GM23338 (cell line): Measurements from ENCODE around the gene MRPS6. TPM values are rescaled to one million over a fixed set of nuclear protein-coding genes. Genes with fewer than 3 reads are reported as not detected.
A peak's percentile ranks its signal among the peaks of the same experiment; 100 is the strongest.

Experiments
- ATAC-seq: fragments of 200-7000 bp; cut with Tn5 transposase; 3 replicates; pipeline ENCODE4 v1.9.1; 2020
- DNase-seq: peaks from one replicate; pipeline ENCODE4 v3.0.0-alpha.2; 2015; ENCODE audit warnings: low spot score
- H2AFZ ChIP-seq: fragments of 200-600 bp; sonication (generic); 2 replicates; pipeline ENCODE4 v1.8.0; 2016; ENCODE audit warnings: antibody characterized with exemption, mild to moderate bottlenecking, moderate library complexity
- H3F3A ChIP-seq: fragments of 200-600 bp; sonication (generic); replicated peaks from 2 replicates; pipeline ENCODE4 v1.8.0; 2017; ENCODE audit warnings: antibody characterized with exemption, mixed run types, low read depth
- H3K27ac ChIP-seq: fragments of 200-600 bp; sonication (generic); 2 replicates; pipeline ENCODE4 v1.6.1; 2016; ENCODE audit warnings: low read depth
- H3K27me3 ChIP-seq: fragments of 200-600 bp; sonication (generic); 2 replicates; pipeline ENCODE4 v1.8.0; 2016; ENCODE audit warnings: mild to moderate bottlenecking, mixed run types, moderate library complexity; ENCODE audit not compliant: insufficient read depth
- H3K36me3 ChIP-seq: fragments of 200-600 bp; sonication (generic); 2 replicates; pipeline ENCODE4 v1.8.0; 2016; ENCODE audit warnings: mild to moderate bottlenecking; ENCODE audit not compliant: insufficient read depth
- H3K4me1 ChIP-seq: fragments of 200-600 bp; sonication (generic); 2 replicates; pipeline ENCODE4 v1.8.0; 2016; ENCODE audit warnings: mild to moderate bottlenecking, moderate library complexity; ENCODE audit not compliant: insufficient read depth
- H3K4me2 ChIP-seq: fragments of 200-600 bp; sonication (generic); 2 replicates; pipeline ENCODE4 v1.7.1; 2017; ENCODE audit warnings: mixed run types
- H3K4me3 ChIP-seq: fragments of 200-600 bp; sonication (generic); 2 replicates; pipeline ENCODE4 v1.6.1; 2016; ENCODE audit warnings: mixed run types
- H3K79me2 ChIP-seq: fragments of 200-600 bp; sonication (generic); replicated peaks from 2 replicates; pipeline ENCODE4 v1.8.0; 2017; ENCODE audit warnings: mild to moderate bottlenecking; ENCODE audit not compliant: insufficient read depth
- H3K9me2 ChIP-seq: fragments of 200-600 bp; sonication (generic); 2 replicates; pipeline ENCODE4 v1.8.0; 2017; ENCODE audit not compliant: insufficient read depth
- H4K20me1 ChIP-seq: fragments of 200-600 bp; sonication (generic); replicated peaks from 2 replicates; pipeline ENCODE4 v1.8.0; 2017; ENCODE audit warnings: mild to moderate bottlenecking; ENCODE audit not compliant: insufficient read depth
- H3K27ac Mint-ChIP-seq: 2 replicates; pipeline ENCODE4 v1.8.0; 2020; ENCODE audit warnings: inconsistent platforms, mild to moderate bottlenecking, moderate library complexity, mixed read lengths
- H3K27me3 Mint-ChIP-seq: 3 replicates; pipeline ENCODE4 v1.8.0; 2022; ENCODE audit warnings: low read depth, mild to moderate bottlenecking, moderate library complexity, mixed read lengths, inconsistent platforms; ENCODE audit not compliant: insufficient read depth, poor library complexity
- H3K36me3 Mint-ChIP-seq: 3 replicates; pipeline ENCODE4 v1.8.0; 2021; ENCODE audit warnings: low read depth, mild to moderate bottlenecking, inconsistent platforms, moderate library complexity, mixed read lengths
- H3K4me1 Mint-ChIP-seq: 3 replicates; pipeline ENCODE4 v1.8.0; 2020; ENCODE audit warnings: mild to moderate bottlenecking, inconsistent platforms, mixed read lengths
- H3K4me3 Mint-ChIP-seq: 3 replicates; pipeline ENCODE4 v1.8.0; 2021; ENCODE audit warnings: moderate library complexity, mild to moderate bottlenecking, inconsistent platforms, mixed read lengths
- H3K9me3 Mint-ChIP-seq: 3 replicates; pipeline ENCODE4 v1.8.0; 2020; ENCODE audit warnings: moderate library complexity, mild to moderate bottlenecking, inconsistent platforms, mixed read lengths
- EZH2phosphoT487 ChIP-seq: fragments of 200-600 bp; sonication (generic); IDR thresholded peaks from one replicate; pipeline ENCODE4 v1.8.1; 2018; ENCODE audit warnings: antibody characterized with exemption; ENCODE audit not compliant: unreplicated experiment
- NANOG ChIP-seq: IDR thresholded peaks from 2 replicates; pipeline ENCODE4 v1.6.1; 2016; ENCODE audit warnings: antibody characterized with exemption, borderline replicate concordance
- POLR2AphosphoS5 ChIP-seq: IDR thresholded peaks from 2 replicates; pipeline ENCODE4 v1.6.1; 2016; ENCODE audit warnings: antibody characterized with exemption, low read depth
- STAT1 ChIP-seq: IDR thresholded peaks from one replicate; pipeline ENCODE4 v1.6.1; 2016; ENCODE audit warnings: antibody characterized with exemption; ENCODE audit not compliant: unreplicated experiment
- ZNF331 ChIP-seq: fragments of 250-450 bp; sonication (Bioruptor Pico); IDR thresholded peaks from 2 replicates; pipeline ENCODE4 v1.5.0; 2020; ENCODE audit warnings: low read depth, mild to moderate bottlenecking, moderate library complexity
- polyA plus RNA-seq: library from polyadenylated mRNA; unstranded; fragments of >200 nt; fragmentation: Nextera tagmentation; extraction: Ambion mirVana; gene quantifications from 2 replicates; pipeline ENCODE4 v1.2.1, GENCODE V29; 2016
- total RNA-seq: library from RNA; depleted of rRNA; stranded (reverse); fragments of >200 nt; shearing (Covaris generic); gene quantifications from 2 replicates; pipeline ENCODE4 v1.2.3, GENCODE V29; 2014
- TF ChIP-seq, protein P1 (sequence below): IDR thresholded peaks from 2 replicates; pipeline ENCODE4 v1.6.1; 2016; ENCODE audit warnings: antibody characterized with exemption
- TF ChIP-seq, protein P2 (sequence below), 2 experiments: fragments of 200-600 bp in 1 of 2; sonication (generic) in 1 of 2; conservative IDR thresholded peaks; 2 replicates each; pipeline versions ENCODE4 v1.5.1 to v1.6.1; 2016 to 2017; ENCODE audit warnings: antibody characterized with exemption in 2 of 2, low read depth in 2 of 2, mild to moderate bottlenecking in 2 of 2, moderate library complexity in 1 of 2
- TF ChIP-seq, protein P3 (sequence below): fragments of 250-450 bp; sonication (Bioruptor Pico); IDR thresholded peaks from 2 replicates; pipeline ENCODE4 v1.5.0; 2020; ENCODE audit warnings: mild to moderate bottlenecking, moderate library complexity
- TF ChIP-seq, protein P4 (sequence below): IDR thresholded peaks from one replicate; pipeline ENCODE4 v1.6.1; 2018; ENCODE audit warnings: antibody characterized with exemption; ENCODE audit not compliant: unreplicated experiment

MRPS6 gene
- total and polyA plus RNA-seq, 2 experiments from 2014 or later, result 80.5 to 242 TPM

DNA sequence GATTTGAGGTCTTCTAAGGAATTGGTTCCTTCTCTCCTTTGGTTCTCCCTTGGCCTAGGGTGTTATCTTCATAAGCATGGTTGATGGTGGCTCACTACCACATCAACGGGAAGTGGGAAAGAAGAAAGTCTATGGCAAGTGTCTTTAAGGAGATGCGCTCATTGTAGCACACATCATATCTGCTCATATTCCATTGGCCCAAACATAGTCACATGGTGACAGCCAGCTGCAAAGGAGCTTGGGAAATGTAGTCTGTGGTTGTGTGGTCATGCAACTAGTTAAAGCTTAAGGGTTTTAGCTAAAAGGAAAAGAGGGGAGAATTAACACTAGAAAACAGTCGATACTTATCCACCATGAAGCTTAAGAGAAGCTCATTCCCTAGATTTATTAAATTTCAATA lies 11.4 kb upstream of the MRPS6 start:
- Mint-ChIP-seq H3K36me3 (no peaks in the 10 kb centered on the region), H3K27ac (no peak overlapping the region), H3K9me3 (no peaks in the 10 kb centered on the region), H3K4me1 (no peaks in the 10 kb centered on the region), H3K27me3 (peaks cover 9% of the 10 kb centered on the region), H3K4me3 (no peak overlapping the region)
- TF ChIP-seq POLR2AphosphoS5 (no peak), ZNF331 (CRISPR knock-in tag) (no peak), EZH2phosphoT487 (no peak), NANOG (no peak)
- TF ChIP-seq, protein P1, sequence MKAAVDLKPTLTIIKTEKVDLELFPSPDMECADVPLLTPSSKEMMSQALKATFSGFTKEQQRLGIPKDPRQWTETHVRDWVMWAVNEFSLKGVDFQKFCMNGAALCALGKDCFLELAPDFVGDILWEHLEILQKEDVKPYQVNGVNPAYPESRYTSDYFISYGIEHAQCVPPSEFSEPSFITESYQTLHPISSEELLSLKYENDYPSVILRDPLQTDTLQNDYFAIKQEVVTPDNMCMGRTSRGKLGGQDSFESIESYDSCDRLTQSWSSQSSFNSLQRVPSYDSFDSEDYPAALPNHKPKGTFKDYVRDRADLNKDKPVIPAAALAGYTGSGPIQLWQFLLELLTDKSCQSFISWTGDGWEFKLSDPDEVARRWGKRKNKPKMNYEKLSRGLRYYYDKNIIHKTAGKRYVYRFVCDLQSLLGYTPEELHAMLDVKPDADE, result peak; percentile 49; the same call in 1 of the 2 replicates
- DNase-seq (peak; percentile 58), ATAC-seq (peak; percentile 77)
- Histone ChIP-seq H4K20me1 (no peaks in the 10 kb centered on the region), H3K4me2 (no peak overlapping the region), H3K4me1 (no peaks in the 10 kb centered on the region), H3F3A (no peaks in the 10 kb centered on the region), H3K9me2 (peaks cover 4% of the 10 kb centered on the region), H3K79me2 (no peaks in the 10 kb centered on the region), H3K27me3 (no peaks in the 10 kb centered on the region), H3K27ac (no peak overlapping the region), H2AFZ (no peak overlapping the region), H3K4me3 (no peak overlapping the region), H3K36me3 (no peaks in the 10 kb centered on the region)

DNA sequence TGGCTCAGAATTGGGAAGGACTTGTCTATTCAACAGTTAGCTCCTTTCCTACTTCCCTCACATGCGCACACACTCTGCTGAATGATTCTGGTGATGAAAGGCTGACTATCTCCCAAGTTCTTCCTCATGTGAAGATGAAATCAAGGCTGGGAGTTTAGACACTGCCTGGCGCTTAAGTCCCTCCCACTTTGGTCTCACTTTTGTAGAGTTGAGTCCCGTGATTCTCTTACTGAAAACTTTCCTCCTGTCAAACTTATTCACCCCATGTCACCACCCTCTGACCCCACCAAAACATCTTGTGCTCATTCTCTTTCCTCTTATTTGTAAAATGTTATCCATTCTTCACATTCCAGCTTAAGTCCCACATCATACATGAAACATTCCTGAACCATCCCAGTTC lies 8.4 kb upstream of the MRPS6 start:
- no peaks in the 10 kb centered on the region for H3K27me3 ChIP-seq
- no peaks in the 10 kb centered on the region for H3K36me3 ChIP-seq
- no peaks in the 10 kb centered on the region for H3F3A ChIP-seq
- H3K27ac Mint-ChIP-seq, result no peak overlapping the region
- ATAC-seq (no peak), DNase-seq (no peak)
- H3K4me3 Mint-ChIP-seq, result no peak overlapping the region
- H3K4me1 Mint-ChIP-seq, result no peaks in the 10 kb centered on the region
- H3K4me3 ChIP-seq, result no peak overlapping the region
- peaks cover 7% of the 10 kb centered on the region for H3K27me3 Mint-ChIP-seq
- no peaks in the 10 kb centered on the region for H3K79me2 ChIP-seq
- H3K9me2 ChIP-seq, result peaks cover 4% of the 10 kb centered on the region
- no peak overlapping the region for H3K4me2 ChIP-seq
- no peaks in the 10 kb centered on the region for H4K20me1 ChIP-seq
- no peaks in the 10 kb centered on the region for H3K9me3 Mint-ChIP-seq
- H3K4me1 ChIP-seq, result no peaks in the 10 kb centered on the region
- H3K36me3 Mint-ChIP-seq, result no peaks in the 10 kb centered on the region
- H2AFZ ChIP-seq, result no peak overlapping the region
- H3K27ac ChIP-seq, result no peak overlapping the region
- TF ChIP-seq, protein P2, sequence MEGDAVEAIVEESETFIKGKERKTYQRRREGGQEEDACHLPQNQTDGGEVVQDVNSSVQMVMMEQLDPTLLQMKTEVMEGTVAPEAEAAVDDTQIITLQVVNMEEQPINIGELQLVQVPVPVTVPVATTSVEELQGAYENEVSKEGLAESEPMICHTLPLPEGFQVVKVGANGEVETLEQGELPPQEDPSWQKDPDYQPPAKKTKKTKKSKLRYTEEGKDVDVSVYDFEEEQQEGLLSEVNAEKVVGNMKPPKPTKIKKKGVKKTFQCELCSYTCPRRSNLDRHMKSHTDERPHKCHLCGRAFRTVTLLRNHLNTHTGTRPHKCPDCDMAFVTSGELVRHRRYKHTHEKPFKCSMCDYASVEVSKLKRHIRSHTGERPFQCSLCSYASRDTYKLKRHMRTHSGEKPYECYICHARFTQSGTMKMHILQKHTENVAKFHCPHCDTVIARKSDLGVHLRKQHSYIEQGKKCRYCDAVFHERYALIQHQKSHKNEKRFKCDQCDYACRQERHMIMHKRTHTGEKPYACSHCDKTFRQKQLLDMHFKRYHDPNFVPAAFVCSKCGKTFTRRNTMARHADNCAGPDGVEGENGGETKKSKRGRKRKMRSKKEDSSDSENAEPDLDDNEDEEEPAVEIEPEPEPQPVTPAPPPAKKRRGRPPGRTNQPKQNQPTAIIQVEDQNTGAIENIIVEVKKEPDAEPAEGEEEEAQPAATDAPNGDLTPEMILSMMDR (conservative IDR thresholded peaks at IDR 0.05; ENCODE audit: low read depth in 2 of 2), result no peak
- TF ChIP-seq, protein P3, sequence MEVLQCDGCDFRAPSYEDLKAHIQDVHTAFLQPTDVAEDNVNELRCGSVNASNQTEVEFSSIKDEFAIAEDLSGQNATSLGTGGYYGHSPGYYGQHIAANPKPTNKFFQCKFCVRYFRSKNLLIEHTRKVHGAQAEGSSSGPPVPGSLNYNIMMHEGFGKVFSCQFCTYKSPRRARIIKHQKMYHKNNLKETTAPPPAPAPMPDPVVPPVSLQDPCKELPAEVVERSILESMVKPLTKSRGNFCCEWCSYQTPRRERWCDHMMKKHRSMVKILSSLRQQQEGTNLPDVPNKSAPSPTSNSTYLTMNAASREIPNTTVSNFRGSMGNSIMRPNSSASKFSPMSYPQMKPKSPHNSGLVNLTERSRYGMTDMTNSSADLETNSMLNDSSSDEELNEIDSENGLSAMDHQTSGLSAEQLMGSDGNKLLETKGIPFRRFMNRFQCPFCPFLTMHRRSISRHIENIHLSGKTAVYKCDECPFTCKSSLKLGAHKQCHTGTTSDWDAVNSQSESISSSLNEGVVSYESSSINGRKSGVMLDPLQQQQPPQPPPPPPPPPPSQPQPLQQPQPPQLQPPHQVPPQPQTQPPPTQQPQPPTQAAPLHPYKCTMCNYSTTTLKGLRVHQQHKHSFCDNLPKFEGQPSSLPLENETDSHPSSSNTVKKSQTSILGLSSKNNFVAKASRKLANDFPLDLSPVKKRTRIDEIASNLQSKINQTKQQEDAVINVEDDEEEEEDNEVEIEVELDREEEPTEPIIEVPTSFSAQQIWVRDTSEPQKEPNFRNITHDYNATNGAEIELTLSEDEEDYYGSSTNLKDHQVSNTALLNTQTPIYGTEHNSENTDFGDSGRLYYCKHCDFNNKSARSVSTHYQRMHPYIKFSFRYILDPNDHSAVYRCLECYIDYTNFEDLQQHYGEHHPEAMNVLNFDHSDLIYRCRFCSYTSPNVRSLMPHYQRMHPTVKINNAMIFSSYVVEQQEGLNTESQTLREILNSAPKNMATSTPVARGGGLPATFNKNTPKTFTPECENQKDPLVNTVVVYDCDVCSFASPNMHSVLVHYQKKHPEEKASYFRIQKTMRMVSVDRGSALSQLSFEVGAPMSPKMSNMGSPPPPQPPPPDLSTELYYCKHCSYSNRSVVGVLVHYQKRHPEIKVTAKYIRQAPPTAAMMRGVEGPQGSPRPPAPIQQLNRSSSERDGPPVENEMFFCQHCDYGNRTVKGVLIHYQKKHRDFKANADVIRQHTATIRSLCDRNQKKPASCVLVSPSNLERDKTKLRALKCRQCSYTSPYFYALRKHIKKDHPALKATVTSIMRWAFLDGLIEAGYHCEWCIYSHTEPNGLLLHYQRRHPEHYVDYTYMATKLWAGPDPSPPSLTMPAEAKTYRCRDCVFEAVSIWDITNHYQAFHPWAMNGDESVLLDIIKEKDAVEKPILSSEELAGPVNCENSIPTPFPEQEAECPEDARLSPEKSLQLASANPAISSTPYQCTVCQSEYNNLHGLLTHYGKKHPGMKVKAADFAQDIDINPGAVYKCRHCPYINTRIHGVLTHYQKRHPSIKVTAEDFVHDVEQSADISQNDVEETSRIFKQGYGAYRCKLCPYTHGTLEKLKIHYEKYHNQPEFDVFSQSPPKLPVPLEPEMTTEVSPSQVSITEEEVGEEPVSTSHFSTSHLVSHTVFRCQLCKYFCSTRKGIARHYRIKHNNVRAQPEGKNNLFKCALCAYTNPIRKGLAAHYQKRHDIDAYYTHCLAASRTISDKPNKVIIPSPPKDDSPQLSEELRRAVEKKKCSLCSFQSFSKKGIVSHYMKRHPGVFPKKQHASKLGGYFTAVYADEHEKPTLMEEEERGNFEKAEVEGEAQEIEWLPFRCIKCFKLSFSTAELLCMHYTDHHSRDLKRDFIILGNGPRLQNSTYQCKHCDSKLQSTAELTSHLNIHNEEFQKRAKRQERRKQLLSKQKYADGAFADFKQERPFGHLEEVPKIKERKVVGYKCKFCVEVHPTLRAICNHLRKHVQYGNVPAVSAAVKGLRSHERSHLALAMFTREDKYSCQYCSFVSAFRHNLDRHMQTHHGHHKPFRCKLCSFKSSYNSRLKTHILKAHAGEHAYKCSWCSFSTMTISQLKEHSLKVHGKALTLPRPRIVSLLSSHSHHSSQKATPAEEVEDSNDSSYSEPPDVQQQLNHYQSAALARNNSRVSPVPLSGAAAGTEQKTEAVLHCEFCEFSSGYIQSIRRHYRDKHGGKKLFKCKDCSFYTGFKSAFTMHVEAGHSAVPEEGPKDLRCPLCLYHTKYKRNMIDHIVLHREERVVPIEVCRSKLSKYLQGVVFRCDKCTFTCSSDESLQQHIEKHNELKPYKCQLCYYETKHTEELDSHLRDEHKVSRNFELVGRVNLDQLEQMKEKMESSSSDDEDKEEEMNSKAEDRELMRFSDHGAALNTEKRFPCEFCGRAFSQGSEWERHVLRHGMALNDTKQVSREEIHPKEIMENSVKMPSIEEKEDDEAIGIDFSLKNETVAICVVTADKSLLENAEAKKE, result no peak
- TF ChIP-seq NANOG (no peak), STAT1 (no peak), ZNF331 (CRISPR knock-in tag) (no peak), EZH2phosphoT487 (no peak)
- TF ChIP-seq, protein P4, sequence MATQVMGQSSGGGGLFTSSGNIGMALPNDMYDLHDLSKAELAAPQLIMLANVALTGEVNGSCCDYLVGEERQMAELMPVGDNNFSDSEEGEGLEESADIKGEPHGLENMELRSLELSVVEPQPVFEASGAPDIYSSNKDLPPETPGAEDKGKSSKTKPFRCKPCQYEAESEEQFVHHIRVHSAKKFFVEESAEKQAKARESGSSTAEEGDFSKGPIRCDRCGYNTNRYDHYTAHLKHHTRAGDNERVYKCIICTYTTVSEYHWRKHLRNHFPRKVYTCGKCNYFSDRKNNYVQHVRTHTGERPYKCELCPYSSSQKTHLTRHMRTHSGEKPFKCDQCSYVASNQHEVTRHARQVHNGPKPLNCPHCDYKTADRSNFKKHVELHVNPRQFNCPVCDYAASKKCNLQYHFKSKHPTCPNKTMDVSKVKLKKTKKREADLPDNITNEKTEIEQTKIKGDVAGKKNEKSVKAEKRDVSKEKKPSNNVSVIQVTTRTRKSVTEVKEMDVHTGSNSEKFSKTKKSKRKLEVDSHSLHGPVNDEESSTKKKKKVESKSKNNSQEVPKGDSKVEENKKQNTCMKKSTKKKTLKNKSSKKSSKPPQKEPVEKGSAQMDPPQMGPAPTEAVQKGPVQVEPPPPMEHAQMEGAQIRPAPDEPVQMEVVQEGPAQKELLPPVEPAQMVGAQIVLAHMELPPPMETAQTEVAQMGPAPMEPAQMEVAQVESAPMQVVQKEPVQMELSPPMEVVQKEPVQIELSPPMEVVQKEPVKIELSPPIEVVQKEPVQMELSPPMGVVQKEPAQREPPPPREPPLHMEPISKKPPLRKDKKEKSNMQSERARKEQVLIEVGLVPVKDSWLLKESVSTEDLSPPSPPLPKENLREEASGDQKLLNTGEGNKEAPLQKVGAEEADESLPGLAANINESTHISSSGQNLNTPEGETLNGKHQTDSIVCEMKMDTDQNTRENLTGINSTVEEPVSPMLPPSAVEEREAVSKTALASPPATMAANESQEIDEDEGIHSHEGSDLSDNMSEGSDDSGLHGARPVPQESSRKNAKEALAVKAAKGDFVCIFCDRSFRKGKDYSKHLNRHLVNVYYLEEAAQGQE, result no peak
